HepG2 (cell line): ENCODE results near the gene CAMSAP1. TPM values are rescaled to one million over a fixed set of nuclear protein-coding genes. Genes with fewer than 3 reads are reported as not detected.
A peak's percentile ranks its signal among the peaks of the same experiment; 100 is the strongest.

Source experiments
- ATAC-seq: fragments of 200-7000 bp; cut with Tn5 transposase; 3 replicates; pipeline ENCODE4 v1.9.1; 2020; ENCODE audit warnings: mild to moderate bottlenecking, moderate library complexity
- BruUV-seq: library from RNA; stranded (reverse); fragments of 400-500 nt; replicated peaks from 2 replicates; lab custom pipeline; 2021; lab: Mats Ljungman, UMichigan
- CTCF ChIA-PET: fragments of 300-600 bp; formaldehyde crosslinking; extraction: SDS; loops from one replicate; lab custom pipeline; 2021; ENCODE audit warnings: low total read pairs, inconsistent platforms, low intra/inter-chr PET ratio; lab: Yijun Ruan, JAX
- POLR2A ChIA-PET: fragments of 350-600 bp; sonication (Branson Sonifier 250); formaldehyde crosslinking; loops from one replicate; lab custom pipeline; 2020; ENCODE audit warnings: antibody characterized with exemption, inconsistent platforms; lab: Yijun Ruan, JAX
- DNase-seq: peaks from one replicate; pipeline ENCODE4 v3.0.0-alpha.2; 2015; ENCODE audit warnings: low spot score
- FAIRE-seq: peaks from 3 replicates; lab custom pipeline; 2011; peaks lifted over from hg19 to GRCh38; lab: Jason Lieb, UNC
- H2AFZ ChIP-seq: one replicate; pipeline ENCODE4 v1.6.1; 2011; ENCODE audit warnings: low read length, inconsistent platforms
- H3K27ac ChIP-seq: fragments of 300-600 bp; 3 replicates; pipeline ENCODE4 v1.8.0; 2011; ENCODE audit warnings: mixed run types, mild to moderate bottlenecking, mixed read lengths, low read length, inconsistent platforms; ENCODE audit not compliant: insufficient read depth; ENCODE audit errors: extremely low read length
- H3K27me3 ChIP-seq, 2 experiments: fragments of 200-600 bp in 1 of 2; 2 replicates in 1 of 2; 3 replicates in 1 of 2; pipeline versions ENCODE4 v1.6.0 to v1.8.0; 2011; ENCODE audit warnings: low read length in 2 of 2, mild to moderate bottlenecking in 2 of 2, moderate library complexity in 2 of 2, inconsistent platforms in 1 of 2; ENCODE audit not compliant: insufficient read depth in 2 of 2, control insufficient read depth in 1 of 2
- H3K36me3 ChIP-seq, 2 experiments: fragments of 200-600 bp in 1 of 2; replicated peaks in 1 of 2; 2 replicates in 1 of 2; 3 replicates in 1 of 2; pipeline versions ENCODE4 v1.5.1 to v1.8.0; 2011; ENCODE audit warnings: low read length in 2 of 2, inconsistent platforms in 1 of 2; ENCODE audit not compliant: insufficient read depth in 2 of 2, control insufficient read depth in 1 of 2
- H3K4me1 ChIP-seq: 2 replicates; pipeline ENCODE4 v1.5.1; 2012; ENCODE audit warnings: low read length, inconsistent platforms; ENCODE audit not compliant: insufficient read depth
- H3K4me2 ChIP-seq: 2 replicates; pipeline ENCODE4 v1.6.0; 2011; ENCODE audit warnings: low read depth, low read length, inconsistent platforms
- H3K4me3 ChIP-seq, 3 experiments: fragments of 200-600 bp in 1 of 3; sonication (generic), shearing (Covaris generic) in 1 of 3; replicated peaks in 1 of 3; 2 replicates each; pipeline ENCODE4 v1.5.1; 2011 to 2016; ENCODE audit warnings: low read length in 3 of 3, inconsistent platforms in 2 of 3, low read depth in 2 of 3, mild to moderate bottlenecking in 2 of 3, control low read depth in 1 of 3, mixed read lengths in 1 of 3; ENCODE audit not compliant: insufficient read depth in 1 of 3
- H3K79me2 ChIP-seq: one replicate; pipeline ENCODE4 v1.6.1; 2011; ENCODE audit warnings: low read length, inconsistent platforms; ENCODE audit not compliant: insufficient read depth
- H3K9ac ChIP-seq: 2 replicates; pipeline ENCODE4 v1.6.0; 2011; ENCODE audit warnings: mild to moderate bottlenecking, low read depth, low read length, inconsistent platforms; ENCODE audit not compliant: insufficient read depth
- H3K9me3 ChIP-seq: 2 replicates; pipeline ENCODE4 v1.5.1; 2012; ENCODE audit warnings: mild to moderate bottlenecking, low read length
- H4K20me1 ChIP-seq: 2 replicates; pipeline ENCODE4 v1.6.0; 2011; ENCODE audit warnings: inconsistent platforms, mild to moderate bottlenecking, low read length, moderate library complexity; ENCODE audit not compliant: insufficient read depth
- CEBPB ChIP-seq: IDR thresholded peaks from 2 replicates; pipeline ENCODE4 v1.6.1; 2011; ENCODE audit warnings: low read depth, low read length, improper control_type of control experiment, borderline replicate concordance
- SIX4 ChIP-seq: sonication (generic); formaldehyde crosslinking; IDR thresholded peaks from 2 replicates; pipeline ENCODE4 v1.4.0; 2020; ENCODE audit warnings: missing genetic modification reagents
- SRF ChIP-seq: IDR thresholded peaks from 2 replicates; pipeline ENCODE4 v1.6.1; 2011; ENCODE audit warnings: mild to moderate bottlenecking, low read depth, low read length, moderate library complexity
- TFAP4 ChIP-seq: sonication (generic); IDR thresholded peaks from 2 replicates; pipeline ENCODE4 v1.6.1; 2016; ENCODE audit warnings: low read depth, borderline replicate concordance
- ZBTB7B ChIP-seq: sonication (generic); formaldehyde crosslinking; IDR thresholded peaks from 2 replicates; pipeline ENCODE4 v1.4.0; 2020; ENCODE audit warnings: missing genetic modification reagents
- ZNF687 ChIP-seq: sonication (generic); formaldehyde crosslinking; IDR thresholded peaks from 2 replicates; pipeline ENCODE4 v1.5.1; 2020; ENCODE audit warnings: mild to moderate bottlenecking, missing genetic modification reagents, moderate library complexity
- ZNF749 ChIP-seq: sonication (generic); formaldehyde crosslinking; IDR thresholded peaks from 2 replicates; pipeline ENCODE4 v1.8.0; 2022; ENCODE audit warnings: mild to moderate bottlenecking, missing genetic modification reagents, moderate library complexity, borderline replicate concordance
- WGBS: methylation state at CpG from one replicate; pipeline ENCODE4 v1.1.6; 2017; ENCODE audit warnings: low lambda C conversion rate; 5-methylcytosine and 5-hydroxymethylcytosine counted together
- in situ Hi-C: cut with HindIII; loops from 2 replicates; pipeline ENCODE4 v1.10.0; 2017; ENCODE audit warnings: low pct_unique_long_range_greater_than_20kb; ENCODE audit not compliant: extremely low pct_ligation_motif_present
- intact Hi-C: fragments of 100-400 bp; cut with micrococcal nuclease; formaldehyde crosslinking; loops from one replicate; pipeline ENCODE4 v1.10.0; 2022; ENCODE audit not compliant: unreplicated experiment
- polyA plus RNA-seq, 8 experiments: library from polyadenylated mRNA; depleted of rRNA in 3 of 8; stranded (reverse) in 7 of 8; unstranded in 1 of 8; fragments of >200 nt; fragmentation: Illumina TruSeq in 4 of 8; extraction: Trizol in 4 of 8; gene quantifications; 2 replicates each; pipeline versions ENCODE4 v1.2.1 to v1.2.3, GENCODE V29; 2011 to 2016; ENCODE audit warnings: low read depth in 4 of 8, missing spikeins in 1 of 8, mixed read lengths in 1 of 8; ENCODE audit not compliant: insufficient read depth in 1 of 8
- total RNA-seq, 5 experiments: library from RNA; depleted of rRNA; stranded (reverse); fragments of >200 nt; fragmentation: Illumina TruSeq; extraction: Trizol; gene quantifications; 2 replicates each; pipeline ENCODE4 v1.2.3, GENCODE V29; 2016; ENCODE audit warnings: low read depth in 1 of 5
- TF ChIP-seq, protein P1 (sequence below): sonication (generic); formaldehyde crosslinking; IDR thresholded peaks from 2 replicates; pipeline ENCODE4 v1.8.0; 2022; ENCODE audit warnings: mild to moderate bottlenecking, missing genetic modification reagents, moderate library complexity
- TF ChIP-seq, protein P2 (sequence below): sonication (generic); formaldehyde crosslinking; IDR thresholded peaks from 2 replicates; pipeline ENCODE4 v1.4.0; 2020; ENCODE audit warnings: missing genetic modification reagents, low read depth, mild to moderate bottlenecking, borderline replicate concordance

Gene CAMSAP1
- total and polyA plus RNA-seq, 2 of the 13 experiments (the other 11 are each of a cell fraction or from before 2014, with no cell fraction given) = 3.8 to 12.4 TPM

DNA sequence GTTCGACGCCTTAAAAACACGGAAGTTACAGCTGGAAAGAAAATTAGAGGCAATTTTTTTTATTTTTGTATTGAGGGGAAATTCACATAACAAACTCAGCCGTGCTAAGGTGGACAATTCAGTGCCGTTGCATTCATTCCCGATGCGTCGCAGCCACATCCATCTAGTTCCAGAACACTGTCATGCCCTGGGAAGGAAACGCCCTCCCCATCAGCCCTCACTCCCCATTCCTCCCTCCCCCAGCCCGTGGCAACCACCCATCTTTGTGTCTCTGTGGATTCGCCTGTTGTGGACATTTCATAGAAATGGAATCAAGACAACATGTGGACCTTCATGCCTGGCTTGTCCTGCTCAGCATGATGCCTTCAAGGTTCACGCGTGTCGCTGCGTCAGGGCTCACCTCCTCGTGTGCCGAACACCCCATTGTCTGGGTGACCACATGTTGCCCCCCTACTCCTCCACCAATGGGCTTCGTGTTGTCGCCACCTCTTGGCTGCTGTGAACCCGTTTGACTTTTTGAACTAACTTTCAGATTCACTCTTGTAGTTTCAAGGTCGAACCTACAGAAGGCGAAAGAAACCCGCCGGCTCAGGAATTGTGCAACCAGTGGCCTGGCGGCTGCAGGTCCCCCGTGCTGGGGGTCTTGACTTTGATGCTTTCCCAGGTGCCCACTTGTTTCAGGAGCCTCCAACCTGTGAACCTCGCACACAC lies 17.4 kb upstream of the CAMSAP1 start (continued):
- TF ChIP-seq ZNF687 (peak; percentile 39), ZBTB7B (CRISPR knock-in tag) (0 out of 2 replicates have a peak, but pooled peaks have one; percentile 25), CEBPB (peak; percentile 79)
- TF ChIP-seq, protein P1, sequence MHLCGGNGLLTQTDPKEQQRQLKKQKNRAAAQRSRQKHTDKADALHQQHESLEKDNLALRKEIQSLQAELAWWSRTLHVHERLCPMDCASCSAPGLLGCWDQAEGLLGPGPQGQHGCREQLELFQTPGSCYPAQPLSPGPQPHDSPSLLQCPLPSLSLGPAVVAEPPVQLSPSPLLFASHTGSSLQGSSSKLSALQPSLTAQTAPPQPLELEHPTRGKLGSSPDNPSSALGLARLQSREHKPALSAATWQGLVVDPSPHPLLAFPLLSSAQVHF (CRISPR knock-in tag) = no peak

DNA sequence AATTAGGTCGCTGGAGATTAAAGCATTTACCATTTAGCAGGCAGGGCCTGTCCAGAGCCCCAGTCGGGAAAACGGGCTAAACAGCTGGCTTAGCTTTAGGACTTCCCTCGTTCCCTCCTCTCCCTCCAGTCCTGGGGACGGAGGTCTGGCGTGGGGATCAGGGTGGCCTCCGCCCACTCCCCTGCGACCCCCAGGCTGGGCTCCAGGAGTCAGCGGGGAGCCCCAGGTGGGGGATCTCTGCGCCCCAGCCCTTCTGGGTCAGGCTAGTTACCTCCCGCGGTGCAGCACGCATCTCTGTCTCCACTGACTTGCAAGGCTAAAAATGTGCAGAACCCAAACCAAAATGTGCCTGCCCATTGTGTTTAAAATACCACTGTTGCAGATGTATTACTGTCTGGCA lies 16.2 kb upstream of the CAMSAP1 start:
- H2AFZ ChIP-seq = no peak overlapping the region
- ChIA-PET POLR2A (interaction anchor here (1.0 kb wide), 1 partner anchor 16 kb away, joined by 3 read pairs; the partner anchor contains the start of gene CAMSAP1), CTCF (no interaction called here)
- no peak overlapping the region for H3K27ac ChIP-seq
- no peak overlapping the region for H3K4me3 ChIP-seq
- H3K4me1 ChIP-seq = no peaks in the 10 kb centered on the region
- no TSS peak for BruUV-seq
- no peaks in the 10 kb centered on the region for H3K9me3 ChIP-seq
- in situ Hi-C loops (no loop called here), intact Hi-C loops (no loop called here)
- no peak for TF ChIP-seq SIX4 (CRISPR knock-in tag)
- no peak for TF ChIP-seq SRF
- no peak for TF ChIP-seq ZNF749 (CRISPR knock-in tag)
- TF ChIP-seq TFAP4 = no peak
- TF ChIP-seq, protein P2, sequence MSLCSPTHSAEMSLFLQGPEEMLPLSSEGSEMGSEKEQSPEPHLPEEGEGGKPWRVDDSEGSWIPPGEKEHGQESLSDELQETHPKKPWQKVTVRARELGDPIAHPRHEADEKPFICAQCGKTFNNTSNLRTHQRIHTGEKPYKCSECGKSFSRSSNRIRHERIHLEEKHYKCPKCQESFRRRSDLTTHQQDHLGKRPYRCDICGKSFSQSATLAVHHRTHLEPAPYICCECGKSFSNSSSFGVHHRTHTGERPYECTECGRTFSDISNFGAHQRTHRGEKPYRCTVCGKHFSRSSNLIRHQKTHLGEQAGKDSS (CRISPR knock-in tag) = no peak
- no peaks in the 10 kb centered on the region for H3K79me2 ChIP-seq
- no peaks in the 10 kb centered on the region; a peak in 2 of 5 replicates for H3K36me3 ChIP-seq
- H3K27me3 ChIP-seq = no peaks in the 10 kb centered on the region
- no peak for ATAC-seq
- no peak for FAIRE-seq
- H4K20me1 ChIP-seq = no peaks in the 10 kb centered on the region
- H3K4me2 ChIP-seq = no peak overlapping the region
- H3K9ac ChIP-seq = no peak overlapping the region
- DNase-seq = no peak
- 98% methylated on average over 7 of the region's 13 CpGs for WGBS
